Measurements from ENCODE around the gene C2orf76. TPM values are rescaled to one million over a fixed set of nuclear protein-coding genes. Genes with fewer than 3 reads are reported as not detected.

Gene C2orf76
- total and polyA plus RNA-seq, 10 of the 15 experiments (the other 5 are each of a cell fraction or from before 2014, with no cell fraction given), result 14.0 to 46.1 (median 25.4) TPM

DNA sequence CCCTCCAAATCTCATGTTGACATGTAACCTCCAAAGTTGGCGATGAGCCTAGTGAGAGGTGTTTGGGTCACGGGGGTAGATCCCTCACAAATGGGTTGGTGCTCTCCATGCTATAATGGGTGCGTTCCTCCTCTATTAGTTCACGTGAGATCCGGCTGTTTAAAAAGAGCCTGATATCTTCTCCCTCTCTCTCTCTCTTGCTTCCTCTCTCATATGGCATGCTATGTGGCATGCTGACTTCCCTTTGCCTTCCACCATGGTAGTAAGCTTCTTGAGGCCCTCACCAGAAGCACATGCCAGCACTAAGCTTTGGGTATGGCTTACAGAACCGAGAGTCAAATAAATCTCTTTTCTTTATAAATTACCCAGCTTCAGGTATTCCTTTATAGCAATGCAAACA lies 39.2 kb downstream of the C2orf76 start:
- FAIRE-seq, result no peak

DNA sequence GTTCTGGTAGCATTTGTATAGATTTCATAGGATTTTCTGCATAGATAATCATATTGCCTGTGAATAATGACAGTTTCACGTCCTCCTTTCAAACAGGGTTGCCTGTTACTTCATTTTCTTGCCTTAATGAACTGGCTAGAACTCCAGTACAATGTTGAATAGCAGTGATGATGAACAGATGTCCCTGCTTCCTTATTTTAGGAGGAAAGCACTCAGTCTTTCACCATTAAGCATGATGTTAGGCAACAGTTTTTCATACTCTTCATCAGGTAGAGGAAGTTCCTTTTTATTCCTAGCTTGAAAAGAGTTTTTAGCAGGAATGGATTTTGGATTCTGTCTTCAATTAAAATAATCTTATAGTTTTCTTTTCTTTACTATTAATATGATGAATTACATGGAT lies 39.7 kb downstream of the C2orf76 start:
- Histone ChIP-seq H3K4me1 (ENCODE audit: control insufficient read depth, insufficient read depth, low read length) (no peaks in the 10 kb centered on the region), H3K27ac (ENCODE audit: control insufficient read depth, insufficient read depth) (no peak overlapping the region), H3K9me3 (replicated peaks; ENCODE audit: control insufficient read depth, insufficient read depth, low read length) (no peaks in the 10 kb centered on the region), H4K20me1 (ENCODE audit: control insufficient read depth, insufficient read depth) (no peaks in the 10 kb centered on the region), H3K36me3 (ENCODE audit: control insufficient read depth in 2 of 2, insufficient read depth in 2 of 2, low read length in 1 of 2) (no peaks in the 10 kb centered on the region), H2AFZ (ENCODE audit: control insufficient read depth, low read depth, low read length) (no peak overlapping the region), H3K79me2 (ENCODE audit: control insufficient read depth, insufficient read depth, low read length) (no peaks in the 10 kb centered on the region), H3K9ac (ENCODE audit: control insufficient read depth, insufficient read depth, low read length) (no peak overlapping the region), H3K4me3 (no peak overlapping the region), H3K27me3 (replicated peaks in 1 of 2; ENCODE audit: control insufficient read depth in 2 of 2, insufficient read depth in 2 of 2, low read length in 1 of 2) (no peaks in the 10 kb centered on the region), H3K4me2 (ENCODE audit: control insufficient read depth, insufficient read depth) (no peak overlapping the region)
- DNase-seq (ENCODE audit: low read depth, low spot score) (no peak), ATAC-seq (no peak), FAIRE-seq (no peak)
- ChIA-PET POLR2A (no interaction called here), CTCF (interaction anchor here (0.6 to 1.5 kb wide), 4 partner anchors 8 to 79 kb away, joined by 3 to 5 read pairs (median 3); no protein-coding TSS in a partner anchor), RAD21 (ENCODE audit: unreplicated experiment) (no interaction called here), SMC1A (ENCODE audit: uncharacterized antibody, unreplicated experiment) (interaction anchor here (2.4 kb wide), 1 partner anchor 14 kb away, joined by 8 read pairs; no protein-coding TSS in a partner anchor)
- BruUV-seq (replicated peaks), result no TSS peak
- in situ Hi-C loops (cut with MboI), result no loop called here
- 100% methylated on average over 1 of the region's 1 CpG for WGBS (ENCODE audit: insufficient coverage, insufficient replicate concordance, low lambda C conversion rate, missing lambda C conversion rate)
- intact Hi-C loops (cut with micrococcal nuclease; ENCODE audit: unreplicated experiment), result no loop called here
- TF ChIP-seq IRF4 (IDR thresholded peaks at IDR 0.05; ENCODE audit: low read depth, low read length) (no peak), TCF12 (IDR thresholded peaks at IDR 0.05; ENCODE audit: low read depth, low read length) (no peak), FOS (IDR thresholded peaks at IDR 0.05; ENCODE audit: borderline replicate concordance, extremely low read depth, insufficient read length) (no peak), NFIC (IDR thresholded peaks at IDR 0.05; ENCODE audit: low read depth, low read length) (no peak), POLR2A (IDR thresholded peaks at IDR 0.05; ENCODE audit: low read depth, low read length) (no peak), RBBP5 (conservative IDR thresholded peaks at IDR 0.05) (no peak), ZZZ3 (IDR thresholded peaks at IDR 0.05; ENCODE audit: control insufficient read depth, insufficient read length, low read depth) (no peak), WRNIP1 (IDR thresholded peaks at IDR 0.05; ENCODE audit: borderline replicate concordance, low read depth, low read length) (no peak), RAD51 (IDR thresholded peaks at IDR 0.05) (no peak), RFX5 (IDR thresholded peaks at IDR 0.05; ENCODE audit: low read depth, low read length) (no peak), JUND (IDR thresholded peaks at IDR 0.05; ENCODE audit: low read depth, low read length) (no peak)

More for the DNA sequence above, 39.2 kb downstream of the C2orf76 start:
- RAD21 ChIA-PET (ENCODE audit: unreplicated experiment), result no interaction called here
- no peaks in the 10 kb centered on the region for H3K27me3 ChIP-seq (replicated peaks in 1 of 2; ENCODE audit: control insufficient read depth in 2 of 2, insufficient read depth in 2 of 2, low read length in 1 of 2)
- WGBS (ENCODE audit: insufficient coverage, insufficient replicate concordance, low lambda C conversion rate, missing lambda C conversion rate), result 92% methylated on average over 6 of the region's 6 CpGs
- no peak overlapping the region for H3K9ac ChIP-seq (ENCODE audit: control insufficient read depth, insufficient read depth, low read length)
- DNase-seq (ENCODE audit: low read depth, low spot score), result no peak
- H3K4me1 ChIP-seq (ENCODE audit: control insufficient read depth, insufficient read depth, low read length), result no peaks in the 10 kb centered on the region
- H3K9me3 ChIP-seq (replicated peaks; ENCODE audit: control insufficient read depth, insufficient read depth, low read length), result no peaks in the 10 kb centered on the region
- BruUV-seq (replicated peaks), result no TSS peak
- no peak overlapping the region for H2AFZ ChIP-seq (ENCODE audit: control insufficient read depth, low read depth, low read length)
- CTCF ChIA-PET, result interaction anchor here (0.6 to 1.5 kb wide), 3 partner anchors 9 to 412 kb away, joined by 3 to 5 read pairs (median 3); no protein-coding TSS in a partner anchor
- in situ Hi-C loops (cut with MboI), result no loop called here
- POLR2A ChIA-PET, result no interaction called here
- H3K36me3 ChIP-seq (ENCODE audit: control insufficient read depth in 2 of 2, insufficient read depth in 2 of 2, low read length in 1 of 2), result no peaks in the 10 kb centered on the region
- SMC1A ChIA-PET (ENCODE audit: uncharacterized antibody, unreplicated experiment), result interaction anchor here (0.9 to 2.4 kb wide), 4 partner anchors 9 to 149 kb away, joined by 3 to 8 read pairs (median 5); no protein-coding TSS in a partner anchor
- H3K79me2 ChIP-seq (ENCODE audit: control insufficient read depth, insufficient read depth, low read length), result no peaks in the 10 kb centered on the region
- no peak overlapping the region for H3K4me2 ChIP-seq (ENCODE audit: control insufficient read depth, insufficient read depth)
- H3K4me3 ChIP-seq, result no peak overlapping the region
- intact Hi-C loops (cut with micrococcal nuclease; ENCODE audit: unreplicated experiment), result no loop called here
- TF ChIP-seq RFX5 (IDR thresholded peaks at IDR 0.05; ENCODE audit: low read depth, low read length) (no peak), ZBED1 (IDR thresholded peaks at IDR 0.05; ENCODE audit: borderline replicate concordance) (no peak), RB1 (IDR thresholded peaks at IDR 0.05; ENCODE audit: borderline replicate concordance) (no peak)
- TF ChIP-seq, protein P1, sequence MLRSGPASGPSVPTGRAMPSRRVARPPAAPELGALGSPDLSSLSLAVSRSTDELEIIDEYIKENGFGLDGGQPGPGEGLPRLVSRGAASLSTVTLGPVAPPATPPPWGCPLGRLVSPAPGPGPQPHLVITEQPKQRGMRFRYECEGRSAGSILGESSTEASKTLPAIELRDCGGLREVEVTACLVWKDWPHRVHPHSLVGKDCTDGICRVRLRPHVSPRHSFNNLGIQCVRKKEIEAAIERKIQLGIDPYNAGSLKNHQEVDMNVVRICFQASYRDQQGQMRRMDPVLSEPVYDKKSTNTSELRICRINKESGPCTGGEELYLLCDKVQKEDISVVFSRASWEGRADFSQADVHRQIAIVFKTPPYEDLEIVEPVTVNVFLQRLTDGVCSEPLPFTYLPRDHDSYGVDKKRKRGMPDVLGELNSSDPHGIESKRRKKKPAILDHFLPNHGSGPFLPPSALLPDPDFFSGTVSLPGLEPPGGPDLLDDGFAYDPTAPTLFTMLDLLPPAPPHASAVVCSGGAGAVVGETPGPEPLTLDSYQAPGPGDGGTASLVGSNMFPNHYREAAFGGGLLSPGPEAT (IDR thresholded peaks at IDR 0.05; ENCODE audit: low read depth), result no peak
- no peaks in the 10 kb centered on the region for H4K20me1 ChIP-seq (ENCODE audit: control insufficient read depth, insufficient read depth)
- no peak overlapping the region for H3K27ac ChIP-seq (ENCODE audit: control insufficient read depth, insufficient read depth)
- ATAC-seq, result no peak

Data from GM12878 (cell line).